SK-N-MC (cell line): Measurements from ENCODE around the gene SRD5A3.

Source experiments
- EZH2 ChIP-seq: fragments of 200-600 bp; sonication (generic); IDR thresholded peaks from one replicate; pipeline ENCODE4 v1.6.1; 2017; ENCODE audit warnings: antibody characterized with exemption
- FOXP2 ChIP-seq: optimal IDR thresholded peaks from 2 replicates; pipeline ENCODE3; 2011; ENCODE audit warnings: mild to moderate bottlenecking, moderate library complexity; ENCODE audit not compliant: insufficient read depth; ENCODE audit errors: extremely low read length, control extremely low read depth
- POLR2AphosphoS5 ChIP-seq: IDR thresholded peaks from 2 replicates; pipeline ENCODE4 v1.6.1; 2012; ENCODE audit warnings: mild to moderate bottlenecking, low read depth, low read length, borderline replicate concordance

- no peak for TF ChIP-seq POLR2AphosphoS5
- TF ChIP-seq EZH2: no peak
- no peak for TF ChIP-seq FOXP2
Observed at GRCh38 chr4:55337944-55338343, 8.1 kb upstream of the SRD5A3 start.
